ENCODE measurements around the gene ATP8B4. TPM values are rescaled to one million over a fixed set of nuclear protein-coding genes. Genes with fewer than 3 reads are reported as not detected.
A peak's percentile ranks its signal among the peaks of the same experiment; 100 is the strongest.

The ATP8B4 gene
- total RNA-seq, 1 donor from 2014 or later, result 1.1 TPM

DNA sequence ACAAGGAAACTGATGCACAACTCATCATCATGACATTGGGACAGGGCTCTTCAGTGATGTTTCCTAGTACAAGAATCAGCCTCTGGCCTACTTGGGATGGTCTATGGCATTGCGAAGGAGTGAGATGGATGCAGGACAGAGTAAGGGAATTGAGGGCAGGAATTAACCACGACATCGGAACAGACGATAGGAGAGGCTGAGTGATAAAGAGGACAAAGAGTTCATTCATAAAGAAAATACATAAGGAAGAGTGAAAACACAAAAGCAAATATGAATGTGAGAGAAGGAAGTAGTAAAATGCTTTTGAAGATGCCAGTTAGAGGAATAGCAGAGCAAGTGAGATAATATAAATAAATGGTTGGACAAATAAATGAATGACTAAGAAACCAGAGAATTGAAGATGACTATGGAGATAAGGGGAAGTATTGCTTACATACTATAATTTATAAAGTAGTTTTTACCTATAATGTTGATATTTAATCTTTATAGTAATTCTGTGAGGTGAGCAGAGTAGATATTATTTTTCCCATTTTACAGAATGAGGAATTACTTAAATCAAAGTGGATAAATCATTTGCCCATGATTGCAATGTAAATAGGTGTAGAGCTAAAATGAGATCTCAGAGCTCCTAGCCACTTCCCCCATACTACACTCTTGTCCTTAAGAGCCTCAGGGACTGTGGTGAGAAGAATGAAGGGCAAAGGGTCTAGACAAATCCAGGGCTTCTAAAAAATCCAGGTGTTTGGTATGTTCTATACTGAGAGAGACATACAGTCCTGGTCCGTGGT, 294.9 kb downstream of the ATP8B4 start:
- TF ChIP-seq, protein P1, sequence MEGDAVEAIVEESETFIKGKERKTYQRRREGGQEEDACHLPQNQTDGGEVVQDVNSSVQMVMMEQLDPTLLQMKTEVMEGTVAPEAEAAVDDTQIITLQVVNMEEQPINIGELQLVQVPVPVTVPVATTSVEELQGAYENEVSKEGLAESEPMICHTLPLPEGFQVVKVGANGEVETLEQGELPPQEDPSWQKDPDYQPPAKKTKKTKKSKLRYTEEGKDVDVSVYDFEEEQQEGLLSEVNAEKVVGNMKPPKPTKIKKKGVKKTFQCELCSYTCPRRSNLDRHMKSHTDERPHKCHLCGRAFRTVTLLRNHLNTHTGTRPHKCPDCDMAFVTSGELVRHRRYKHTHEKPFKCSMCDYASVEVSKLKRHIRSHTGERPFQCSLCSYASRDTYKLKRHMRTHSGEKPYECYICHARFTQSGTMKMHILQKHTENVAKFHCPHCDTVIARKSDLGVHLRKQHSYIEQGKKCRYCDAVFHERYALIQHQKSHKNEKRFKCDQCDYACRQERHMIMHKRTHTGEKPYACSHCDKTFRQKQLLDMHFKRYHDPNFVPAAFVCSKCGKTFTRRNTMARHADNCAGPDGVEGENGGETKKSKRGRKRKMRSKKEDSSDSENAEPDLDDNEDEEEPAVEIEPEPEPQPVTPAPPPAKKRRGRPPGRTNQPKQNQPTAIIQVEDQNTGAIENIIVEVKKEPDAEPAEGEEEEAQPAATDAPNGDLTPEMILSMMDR (IDR thresholded peaks at IDR 0.05; ENCODE audit: insufficient read depth, low read length, severe bottlenecking), result no peak
- Histone ChIP-seq H3K4me3 (ENCODE audit: low read depth, low read length) (no peak overlapping the region), H3K27me3 (ENCODE audit: control insufficient read depth, insufficient read depth, low read length) (no peaks in the 10 kb centered on the region), H3K36me3 (ENCODE audit: control insufficient read depth, insufficient read depth, low read length) (no peaks in the 10 kb centered on the region)
- DNase-seq (ENCODE audit: low read depth), result no peak
- FAIRE-seq, result no peak

DNA sequence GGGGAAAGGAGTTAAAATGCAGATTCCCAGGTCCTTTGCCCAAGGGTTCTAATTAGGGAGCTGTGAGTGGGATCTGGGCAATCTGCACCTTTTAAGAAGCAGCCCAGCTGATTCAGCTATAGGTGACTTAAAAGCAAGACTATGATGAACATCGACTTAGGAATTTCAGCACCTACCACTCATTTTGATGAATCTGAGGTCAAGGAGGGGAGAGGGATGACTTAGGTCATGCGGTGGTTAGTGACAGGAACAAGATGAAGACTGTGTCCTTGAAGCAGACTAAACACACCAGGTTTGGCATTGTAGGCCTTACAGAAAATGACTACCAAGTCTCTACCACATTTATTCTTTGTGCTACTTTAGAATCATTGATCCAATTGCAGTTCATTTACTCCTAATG, 301.9 kb downstream of the ATP8B4 start:
- Histone ChIP-seq H3K27me3 (ENCODE audit: control insufficient read depth, insufficient read depth, low read length) (no peaks in the 10 kb centered on the region), H3K36me3 (ENCODE audit: control insufficient read depth, insufficient read depth, low read length) (no peaks in the 10 kb centered on the region), H3K4me3 (ENCODE audit: low read depth, low read length) (no peak overlapping the region)
- FAIRE-seq (peak; percentile 58), DNase-seq (ENCODE audit: low read depth) (no peak)
- TF ChIP-seq, protein P1 (IDR thresholded peaks at IDR 0.05; ENCODE audit: insufficient read depth, low read length, severe bottlenecking), result no peak

DNA sequence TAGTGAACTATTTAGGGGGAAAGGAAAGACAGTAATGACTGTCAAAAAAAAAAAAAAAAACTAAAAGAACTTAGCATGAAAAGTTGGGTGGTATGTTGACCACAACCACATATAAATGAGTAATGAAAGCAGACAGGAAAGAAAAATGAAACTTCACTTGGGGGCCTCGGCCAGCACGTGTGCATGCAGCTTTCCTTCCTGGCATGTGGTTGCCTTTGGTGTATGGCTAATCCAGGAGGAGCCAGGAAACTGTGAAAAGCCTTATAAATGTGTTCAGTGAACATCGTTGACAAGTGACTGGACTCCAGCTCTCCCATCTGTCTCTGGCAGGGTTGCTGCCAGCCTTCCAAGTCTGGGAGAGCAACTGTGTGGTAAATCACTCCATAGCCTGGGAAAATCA, 303.1 kb downstream of the ATP8B4 start:
- Histone ChIP-seq H3K4me3 (ENCODE audit: low read depth, low read length) (no peak overlapping the region), H3K27me3 (ENCODE audit: control insufficient read depth, insufficient read depth, low read length) (no peaks in the 10 kb centered on the region), H3K36me3 (ENCODE audit: control insufficient read depth, insufficient read depth, low read length) (no peaks in the 10 kb centered on the region)
- TF ChIP-seq, protein P1 (IDR thresholded peaks at IDR 0.05; ENCODE audit: insufficient read depth, low read length, severe bottlenecking), result no peak
- DNase-seq (ENCODE audit: low read depth) (no peak), FAIRE-seq (no peak)

DNA sequence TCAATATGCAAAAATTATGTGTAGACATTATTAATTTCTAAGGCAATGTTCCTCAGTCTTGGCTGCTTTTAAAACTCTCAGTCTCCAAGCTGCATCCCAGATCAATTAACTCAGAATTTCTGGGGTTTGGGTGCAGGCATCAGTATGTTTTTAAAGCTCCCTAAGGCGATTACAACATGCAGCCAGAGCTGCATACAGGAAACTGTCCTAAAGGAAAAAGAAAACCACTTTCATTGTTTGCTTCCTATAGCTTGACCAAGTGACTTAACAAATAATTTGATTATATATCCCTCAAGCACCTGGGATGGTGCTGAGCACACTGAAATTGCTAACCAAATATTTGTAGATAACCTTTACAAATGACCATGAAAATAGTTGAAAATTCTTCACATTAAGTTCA, 303.5 kb downstream of the ATP8B4 start:
- no peaks in the 10 kb centered on the region for H3K36me3 ChIP-seq (ENCODE audit: control insufficient read depth, insufficient read depth, low read length)
- DNase-seq (ENCODE audit: low read depth) (no peak), FAIRE-seq (no peak)
- TF ChIP-seq, protein P1 (IDR thresholded peaks at IDR 0.05; ENCODE audit: insufficient read depth, low read length, severe bottlenecking), result no peak
- no peaks in the 10 kb centered on the region for H3K27me3 ChIP-seq (ENCODE audit: control insufficient read depth, insufficient read depth, low read length)
- H3K4me3 ChIP-seq (ENCODE audit: low read depth, low read length), result no peak overlapping the region

DNA sequence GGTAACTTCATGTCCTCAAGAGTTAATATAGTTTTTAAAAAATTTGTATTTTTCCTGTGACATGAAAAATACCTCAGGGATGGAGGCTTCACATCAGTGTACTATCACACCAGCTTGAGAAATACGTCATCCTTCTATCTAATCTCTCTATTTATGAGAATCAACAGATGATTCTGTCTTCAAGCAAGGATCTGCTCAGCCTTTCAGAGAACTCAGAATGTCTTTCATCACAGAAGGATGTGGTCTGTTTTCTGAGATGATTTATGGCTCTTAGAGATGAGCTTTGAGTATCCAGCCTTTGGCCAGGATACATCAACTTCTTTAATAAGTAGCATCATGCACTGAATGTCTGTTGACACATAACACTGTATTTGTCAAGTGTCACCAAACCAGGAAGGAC, 304.3 kb downstream of the ATP8B4 start:
- H3K27me3 ChIP-seq (ENCODE audit: control insufficient read depth, insufficient read depth, low read length), result no peaks in the 10 kb centered on the region

More for the DNA sequence above, 304.3 kb downstream of the ATP8B4 start:
- no peak for FAIRE-seq
- no peaks in the 10 kb centered on the region for H3K36me3 ChIP-seq (ENCODE audit: control insufficient read depth, insufficient read depth, low read length)
- TF ChIP-seq, protein P1 (IDR thresholded peaks at IDR 0.05; ENCODE audit: insufficient read depth, low read length, severe bottlenecking), result no peak
- no peak for DNase-seq (ENCODE audit: low read depth)
- H3K4me3 ChIP-seq (ENCODE audit: low read depth, low read length), result no peak overlapping the region
